ENCODE measurements around the gene CEP112. TPM values are rescaled to one million over a fixed set of nuclear protein-coding genes. Genes with fewer than 3 reads are reported as not detected.

CEP112 gene
- polyA plus RNA-seq, 2 donors: 1.6 to 3.1 TPM

- Histone ChIP-seq H3K4me3 (ENCODE audit: low read depth in 1 of 2, low read length in 2 of 2) (no peak overlapping the region), H3K9me3 (ENCODE audit: control insufficient read depth in 2 of 2, insufficient read depth in 1 of 2, low read depth in 1 of 2, low read length in 1 of 2) (peaks cover 0 to 3% of the 10 kb centered on the region in 2 donors), H3K4me1 (ENCODE audit: control insufficient read depth in 2 of 2, insufficient read depth in 2 of 2, low read length in 1 of 2) (peaks cover 0 to 2% of the 10 kb centered on the region in 2 donors), H3K36me3 (ENCODE audit: control insufficient read depth in 2 of 2, insufficient read depth in 2 of 2, low read length in 1 of 2) (no peaks in the 10 kb centered on the region), H3K27ac (ENCODE audit: low read depth in 2 of 2, low read length in 1 of 2) (no peak overlapping the region), H3K27me3 (ENCODE audit: control insufficient read depth in 1 of 2, insufficient read depth in 2 of 2, low read length in 2 of 2) (no peaks in the 10 kb centered on the region)
- WGBS, 2 donors: 84 to 89% methylated on average over 3 of the region's 3 CpGs
These were observed 53.8 kb downstream of the CEP112 start for GRCh38 chr17:66138120-66138519.

DNA sequence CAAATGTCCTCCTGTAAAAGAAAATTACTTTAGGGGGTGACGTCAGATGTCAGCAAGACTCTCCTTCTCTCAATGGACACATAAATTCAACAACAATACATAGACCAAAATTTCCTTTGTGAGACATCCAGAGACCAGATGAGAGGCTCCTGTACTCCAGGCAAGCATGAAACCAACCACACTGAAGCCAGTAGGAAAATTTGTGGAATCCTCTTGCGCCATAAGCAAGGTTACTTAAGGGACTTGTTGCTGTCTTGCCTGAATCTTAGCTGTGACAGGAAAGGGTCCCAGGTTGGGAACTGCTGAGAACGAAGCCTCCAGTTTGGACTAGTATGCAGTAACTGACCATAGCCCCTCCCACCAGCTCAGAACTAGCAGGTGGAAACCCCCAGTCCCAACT, 56.0 kb downstream of the CEP112 start:
- H3K9me3 ChIP-seq (ENCODE audit: control insufficient read depth in 2 of 2, insufficient read depth in 1 of 2, low read depth in 1 of 2, low read length in 1 of 2): peaks cover 0 to 3% of the 10 kb centered on the region in 2 donors
- H3K4me1 ChIP-seq (ENCODE audit: control insufficient read depth in 2 of 2, insufficient read depth in 2 of 2, low read length in 1 of 2): peaks cover 0 to 2% of the 10 kb centered on the region in 2 donors
- H3K27me3 ChIP-seq (ENCODE audit: control insufficient read depth in 1 of 2, insufficient read depth in 2 of 2, low read length in 2 of 2): no peaks in the 10 kb centered on the region
- no peak overlapping the region for H3K27ac ChIP-seq (ENCODE audit: low read depth in 2 of 2, low read length in 1 of 2)
- H3K36me3 ChIP-seq (ENCODE audit: control insufficient read depth in 2 of 2, insufficient read depth in 2 of 2, low read length in 1 of 2): no peaks in the 10 kb centered on the region
- WGBS, 2 donors: 91 to 94% methylated on average over 3 of the region's 3 CpGs
- H3K4me3 ChIP-seq (ENCODE audit: low read depth in 1 of 2, low read length in 2 of 2): no peak overlapping the region

DNA sequence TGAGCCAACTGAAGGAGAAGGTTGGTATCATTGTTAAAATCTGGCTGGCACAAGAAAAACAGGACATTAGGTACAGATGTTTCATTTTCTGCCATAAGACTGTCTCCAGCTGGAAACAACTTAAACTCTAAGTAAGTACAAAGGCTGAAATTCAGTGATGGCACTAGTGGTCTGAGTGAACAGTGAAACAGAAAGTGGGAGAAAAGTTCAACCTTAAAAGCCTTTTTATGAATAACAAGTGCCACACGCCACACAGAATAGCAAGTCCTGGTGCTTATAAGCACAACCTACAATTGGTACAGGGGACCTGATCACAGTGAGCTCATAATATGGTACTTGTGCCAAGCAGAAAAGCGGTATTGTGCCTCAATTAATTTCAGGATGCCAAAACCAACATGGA, 56.7 kb downstream of the CEP112 start:
- H3K4me1 ChIP-seq (ENCODE audit: control insufficient read depth in 2 of 2, insufficient read depth in 2 of 2, low read length in 1 of 2): peaks cover 0 to 2% of the 10 kb centered on the region in 2 donors
- H3K27me3 ChIP-seq (ENCODE audit: control insufficient read depth in 1 of 2, insufficient read depth in 2 of 2, low read length in 2 of 2): no peaks in the 10 kb centered on the region
- H3K4me3 ChIP-seq (ENCODE audit: low read depth in 1 of 2, low read length in 2 of 2): no peak overlapping the region
- H3K27ac ChIP-seq (ENCODE audit: low read depth in 2 of 2, low read length in 1 of 2): no peak overlapping the region
- no peaks in the 10 kb centered on the region for H3K36me3 ChIP-seq (ENCODE audit: control insufficient read depth in 2 of 2, insufficient read depth in 2 of 2, low read length in 1 of 2)
- H3K9me3 ChIP-seq (ENCODE audit: control insufficient read depth in 2 of 2, insufficient read depth in 1 of 2, low read depth in 1 of 2, low read length in 1 of 2): peaks cover 0 to 3% of the 10 kb centered on the region in 2 donors
- 85 to 86% methylated on average over 2 of the region's 2 CpGs for WGBS, 2 donors

DNA sequence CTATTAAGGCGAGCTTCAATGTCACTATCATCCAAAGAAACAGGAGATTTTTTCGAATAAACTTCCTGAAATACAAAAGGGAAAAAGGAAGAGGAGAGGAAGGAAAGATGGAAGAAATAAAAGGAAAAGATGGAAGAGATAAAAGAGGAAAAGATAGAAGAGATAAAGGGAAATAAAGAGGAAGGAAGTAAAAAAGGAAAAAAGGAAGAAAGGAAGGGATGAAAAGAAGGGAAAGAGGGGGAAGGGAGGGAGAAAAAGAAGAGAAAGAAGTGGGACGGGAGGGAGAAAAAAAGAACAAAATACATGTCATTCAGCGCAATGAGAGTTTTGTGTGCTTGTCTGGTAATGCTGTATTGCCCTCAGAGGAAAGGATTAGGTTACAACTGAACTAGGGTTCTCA, 62.2 kb downstream of the CEP112 start:
- Histone ChIP-seq H3K4me3 (ENCODE audit: low read depth in 1 of 2, low read length in 2 of 2) (no peak overlapping the region), H3K4me1 (ENCODE audit: control insufficient read depth in 2 of 2, insufficient read depth in 2 of 2, low read length in 1 of 2) (no peaks in the 10 kb centered on the region), H3K9me3 (ENCODE audit: control insufficient read depth in 2 of 2, insufficient read depth in 1 of 2, low read depth in 1 of 2, low read length in 1 of 2) (no peaks in the 10 kb centered on the region), H3K27ac (ENCODE audit: low read depth in 2 of 2, low read length in 1 of 2) (no peak overlapping the region), H3K36me3 (ENCODE audit: control insufficient read depth in 2 of 2, insufficient read depth in 2 of 2, low read length in 1 of 2) (no peaks in the 10 kb centered on the region), H3K27me3 (ENCODE audit: control insufficient read depth in 1 of 2, insufficient read depth in 2 of 2, low read length in 2 of 2) (no peaks in the 10 kb centered on the region)
- 95 to 96% methylated on average over 4 of the region's 4 CpGs for WGBS, 2 donors

GRCh38 chr17:66126231-66126630, 65.7 kb downstream of the CEP112 start:
- Histone ChIP-seq H3K36me3 (ENCODE audit: control insufficient read depth in 2 of 2, insufficient read depth in 2 of 2, low read length in 1 of 2) (no peaks in the 10 kb centered on the region), H3K27me3 (ENCODE audit: control insufficient read depth in 1 of 2, insufficient read depth in 2 of 2, low read length in 2 of 2) (no peaks in the 10 kb centered on the region), H3K27ac (ENCODE audit: low read depth in 2 of 2, low read length in 1 of 2) (no peak overlapping the region), H3K4me3 (ENCODE audit: low read depth in 1 of 2, low read length in 2 of 2) (no peak overlapping the region), H3K4me1 (ENCODE audit: control insufficient read depth in 2 of 2, insufficient read depth in 2 of 2, low read length in 1 of 2) (no peaks in the 10 kb centered on the region), H3K9me3 (ENCODE audit: control insufficient read depth in 2 of 2, insufficient read depth in 1 of 2, low read depth in 1 of 2, low read length in 1 of 2) (no peaks in the 10 kb centered on the region)
- 93% methylated on average over 5 of the region's 5 CpGs for WGBS, 2 donors

DNA sequence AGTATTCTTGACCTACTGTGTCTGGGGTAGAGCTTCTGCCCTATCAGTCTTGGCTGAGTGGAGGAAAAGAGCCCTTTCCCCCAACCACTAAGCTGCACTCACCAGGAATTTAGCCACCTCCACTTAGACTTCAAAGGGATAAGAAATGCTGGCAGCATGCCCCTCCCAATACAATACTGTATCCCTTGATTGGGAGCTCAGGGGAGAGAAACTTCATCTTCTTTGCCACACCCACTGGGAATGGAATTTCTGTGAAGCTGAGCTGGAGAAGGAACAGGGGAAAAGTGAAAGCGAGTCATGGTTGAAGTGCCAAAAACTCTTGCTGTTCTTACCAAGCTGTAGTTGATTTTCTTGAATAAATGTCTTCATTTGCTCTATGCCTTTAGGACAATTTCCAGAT, 68.8 kb downstream of the CEP112 start:
- Histone ChIP-seq H3K4me3 (ENCODE audit: low read depth in 1 of 2, low read length in 2 of 2) (no peak overlapping the region), H3K4me1 (ENCODE audit: control insufficient read depth in 2 of 2, insufficient read depth in 2 of 2, low read length in 1 of 2) (no peaks in the 10 kb centered on the region), H3K27me3 (ENCODE audit: control insufficient read depth in 1 of 2, insufficient read depth in 2 of 2, low read length in 2 of 2) (no peaks in the 10 kb centered on the region), H3K27ac (ENCODE audit: low read depth in 2 of 2, low read length in 1 of 2) (no peak overlapping the region), H3K9me3 (ENCODE audit: control insufficient read depth in 2 of 2, insufficient read depth in 1 of 2, low read depth in 1 of 2, low read length in 1 of 2) (no peaks in the 10 kb centered on the region), H3K36me3 (ENCODE audit: control insufficient read depth in 2 of 2, insufficient read depth in 2 of 2, low read length in 1 of 2) (no peaks in the 10 kb centered on the region)
- WGBS, 2 donors: 59 to 87% methylated on average over 1 of the region's 1 CpG

DNA sequence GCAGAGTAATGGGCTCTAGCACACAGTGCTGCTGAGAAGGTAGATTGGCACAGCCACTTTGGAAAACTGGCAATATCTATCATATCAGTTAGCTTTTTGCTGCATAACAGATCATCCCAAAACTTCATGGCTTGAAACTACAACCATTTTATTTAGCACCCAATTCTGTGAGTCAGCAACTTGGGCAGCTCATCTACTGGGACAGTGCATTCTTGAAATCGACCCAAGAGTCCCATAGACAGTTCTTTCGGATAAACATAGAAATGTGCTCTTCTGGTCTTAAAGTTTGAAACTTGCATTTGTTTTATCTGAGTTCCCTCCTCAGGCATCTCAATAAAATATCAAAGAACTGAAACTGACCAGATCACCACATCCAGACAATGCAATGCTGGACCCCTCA, 76.7 kb downstream of the CEP112 start:
- no peak overlapping the region for H3K27ac ChIP-seq (ENCODE audit: low read depth in 2 of 2, low read length in 1 of 2)
- no peaks in the 10 kb centered on the region for H3K27me3 ChIP-seq (ENCODE audit: control insufficient read depth in 1 of 2, insufficient read depth in 2 of 2, low read length in 2 of 2)
- 73 to 81% methylated on average over 2 of the region's 2 CpGs for WGBS, 2 donors
- H3K4me3 ChIP-seq (ENCODE audit: low read depth in 1 of 2, low read length in 2 of 2): no peak overlapping the region
- H3K4me1 ChIP-seq (ENCODE audit: control insufficient read depth in 2 of 2, insufficient read depth in 2 of 2, low read length in 1 of 2): no peaks in the 10 kb centered on the region
- H3K9me3 ChIP-seq (ENCODE audit: control insufficient read depth in 2 of 2, insufficient read depth in 1 of 2, low read depth in 1 of 2, low read length in 1 of 2): no peaks in the 10 kb centered on the region
- H3K36me3 ChIP-seq (ENCODE audit: control insufficient read depth in 2 of 2, insufficient read depth in 2 of 2, low read length in 1 of 2): no peaks in the 10 kb centered on the region

GRCh38 chr17:66114609-66115008, 77.3 kb downstream of the CEP112 start:
- no peak overlapping the region for H3K4me3 ChIP-seq (ENCODE audit: low read depth in 1 of 2, low read length in 2 of 2)
- H3K27ac ChIP-seq (ENCODE audit: low read depth in 2 of 2, low read length in 1 of 2): no peak overlapping the region
- no peaks in the 10 kb centered on the region for H3K27me3 ChIP-seq (ENCODE audit: control insufficient read depth in 1 of 2, insufficient read depth in 2 of 2, low read length in 2 of 2)
- no peaks in the 10 kb centered on the region for H3K9me3 ChIP-seq (ENCODE audit: control insufficient read depth in 2 of 2, insufficient read depth in 1 of 2, low read depth in 1 of 2, low read length in 1 of 2)
- 87 to 93% methylated on average over 2 of the region's 2 CpGs for WGBS, 2 donors
- H3K36me3 ChIP-seq (ENCODE audit: control insufficient read depth in 2 of 2, insufficient read depth in 2 of 2, low read length in 1 of 2): no peaks in the 10 kb centered on the region
- no peaks in the 10 kb centered on the region for H3K4me1 ChIP-seq (ENCODE audit: control insufficient read depth in 2 of 2, insufficient read depth in 2 of 2, low read length in 1 of 2)

GRCh38 chr17:66107731-66108130, 84.2 kb downstream of the CEP112 start:
- Histone ChIP-seq H3K36me3 (ENCODE audit: control insufficient read depth in 2 of 2, insufficient read depth in 2 of 2, low read length in 1 of 2) (no peaks in the 10 kb centered on the region), H3K4me1 (ENCODE audit: control insufficient read depth in 2 of 2, insufficient read depth in 2 of 2, low read length in 1 of 2) (no peaks in the 10 kb centered on the region), H3K9me3 (ENCODE audit: control insufficient read depth in 2 of 2, insufficient read depth in 1 of 2, low read depth in 1 of 2, low read length in 1 of 2) (no peaks in the 10 kb centered on the region), H3K27ac (ENCODE audit: low read depth in 2 of 2, low read length in 1 of 2) (no peak overlapping the region), H3K27me3 (ENCODE audit: control insufficient read depth in 1 of 2, insufficient read depth in 2 of 2, low read length in 2 of 2) (no peaks in the 10 kb centered on the region), H3K4me3 (ENCODE audit: low read depth in 1 of 2, low read length in 2 of 2) (no peak overlapping the region)

DNA sequence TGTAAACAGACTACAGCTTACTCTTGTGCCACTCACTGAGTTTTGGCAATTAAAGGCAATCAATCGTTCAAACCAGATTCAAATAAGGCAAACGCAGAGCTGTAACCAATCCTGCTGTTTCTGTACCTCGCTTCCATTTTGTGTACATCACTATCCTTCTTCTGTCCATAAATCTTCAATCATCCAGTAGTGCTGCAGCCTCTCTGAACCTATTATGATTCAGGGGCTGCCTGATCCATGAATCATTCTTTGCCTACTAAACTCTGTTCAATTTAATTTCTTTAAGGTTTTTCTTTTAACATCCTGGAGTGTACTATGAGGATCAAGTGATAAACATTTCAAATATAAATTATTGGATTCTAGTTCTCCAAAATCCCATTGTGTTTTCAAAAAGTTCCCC, 93.9 kb downstream of the CEP112 start:
- WGBS, 2 donors: 79 to 88% methylated on average over 3 of the region's 3 CpGs
- Histone ChIP-seq H3K27me3 (ENCODE audit: control insufficient read depth in 1 of 2, insufficient read depth in 2 of 2, low read length in 2 of 2) (no peaks in the 10 kb centered on the region), H3K9me3 (ENCODE audit: control insufficient read depth in 2 of 2, insufficient read depth in 1 of 2, low read depth in 1 of 2, low read length in 1 of 2) (no peaks in the 10 kb centered on the region), H3K36me3 (ENCODE audit: control insufficient read depth in 2 of 2, insufficient read depth in 2 of 2, low read length in 1 of 2) (no peaks in the 10 kb centered on the region), H3K4me1 (ENCODE audit: control insufficient read depth in 2 of 2, insufficient read depth in 2 of 2, low read length in 1 of 2) (no peaks in the 10 kb centered on the region), H3K4me3 (ENCODE audit: low read depth in 1 of 2, low read length in 2 of 2) (no peak overlapping the region), H3K27ac (ENCODE audit: low read depth in 2 of 2, low read length in 1 of 2) (no peak overlapping the region)
